HS-5 (cell line): ENCODE data around the gene DCP2.
"Not testable (repeated sequence)": the region's sequence is repeated elsewhere in the genome, so short reads cannot be mapped to it uniquely, and the experiment has no call there.

Experiments
- DNase-seq: peaks from one replicate; pipeline ENCODE4 v3.0.0-alpha.2; 2012; ENCODE audit warnings: low read depth

DCP2 gene

GRCh38 chr5:112976432-112977309, at the start of gene DCP2:
TSS of gene DCP2 (plus strand) at chr5:112976798. CDS start at chr5:112976934, 136 bp downstream.
- DNase-seq, result peak; percentile 99

- DNase-seq, result no peak
Measured at GRCh38 chr5:112929336-112930081, 47.1 kb upstream of the DCP2 start.

- no peak for DNase-seq
Measured at GRCh38 chr5:112930082-112930344, 46.6 kb upstream of the DCP2 start.

- DNase-seq, result no peak
Measured at GRCh38 chr5:112931473-112931872, 45.1 kb upstream of the DCP2 start.

- DNase-seq, result no peak
Measured at GRCh38 chr5:112933105-112933504, 43.5 kb upstream of the DCP2 start.

- DNase-seq, result peak; percentile 53
Measured at GRCh38 chr5:112933651-112934365, 42.8 kb upstream of the DCP2 start.

- no peak for DNase-seq
Measured at GRCh38 chr5:112934366-112934663, 42.3 kb upstream of the DCP2 start.

GRCh38 chr5:112935675-112936074, 40.9 kb upstream of the DCP2 start:
- DNase-seq, result no peak

GRCh38 chr5:112938286-112938685, 38.3 kb upstream of the DCP2 start:
- no peak for DNase-seq

- no peak for DNase-seq
Measured at GRCh38 chr5:112940670-112941069, 35.9 kb upstream of the DCP2 start.

- DNase-seq, result no peak
Measured at GRCh38 chr5:112948458-112948857, 28.1 kb upstream of the DCP2 start.

- no peak for DNase-seq
Measured at GRCh38 chr5:112951124-112951702, 25.4 kb upstream of the DCP2 start.

- DNase-seq, result no peak
Measured at GRCh38 chr5:112956606-112957005, 20.0 kb upstream of the DCP2 start.

- DNase-seq, result no peak
Measured at GRCh38 chr5:112957036-112957808, 19.4 kb upstream of the DCP2 start.

- DNase-seq, result peak; percentile 94
Measured at GRCh38 chr5:112958093-112959088, 18.2 kb upstream of the DCP2 start.

GRCh38 chr5:112959872-112960271, 16.7 kb upstream of the DCP2 start:
- DNase-seq, result peak; percentile 75

GRCh38 chr5:112960315-112960714, 16.3 kb upstream of the DCP2 start:
- DNase-seq, result no peak

- no peak for DNase-seq
Measured at GRCh38 chr5:112960863-112961504, 15.6 kb upstream of the DCP2 start.

GRCh38 chr5:112963374-112963733, 13.2 kb upstream of the DCP2 start:
- not testable (repeated sequence) for DNase-seq

GRCh38 chr5:112965733-112966306, 10.8 kb upstream of the DCP2 start:
- no peak for DNase-seq
